HG03575 (cell line): ENCODE data around the gene KCTD17.

Source experiments
- ATAC-seq: cut with Tn5 transposase; IDR thresholded peaks from one replicate; pipeline ENCODE4 v1.9.1; 2021; ENCODE audit not compliant: unreplicated experiment, insufficient number of reproducible peaks, low FRiP score; ENCODE audit errors: extremely low read depth

KCTD17 gene

GRCh38 chr22:37089434-37089833 is 37.9 kb downstream of the KCTD17 start:
- no peak for ATAC-seq

GRCh38 chr22:37090920-37091695 is 39.6 kb downstream of the KCTD17 start:
- no peak for ATAC-seq

- no peak for ATAC-seq
Observed at GRCh38 chr22:37091994-37092393, 40.5 kb downstream of the KCTD17 start.

GRCh38 chr22:37092997-37093396 is 41.5 kb downstream of the KCTD17 start:
- no peak for ATAC-seq

- no peak for ATAC-seq
Observed at GRCh38 chr22:37094239-37094638, 42.7 kb downstream of the KCTD17 start.

GRCh38 chr22:37095113-37095512 is 43.6 kb downstream of the KCTD17 start:
- no peak for ATAC-seq

- ATAC-seq: no peak
Observed at GRCh38 chr22:37097346-37097745, 45.8 kb downstream of the KCTD17 start.

GRCh38 chr22:37098976-37099591 is 47.5 kb downstream of the KCTD17 start:
- ATAC-seq: no peak

GRCh38 chr22:37100589-37101127 is 49.1 kb downstream of the KCTD17 start:
- no peak for ATAC-seq

- ATAC-seq: no peak
Observed at GRCh38 chr22:37101311-37102066, 49.9 kb downstream of the KCTD17 start.

GRCh38 chr22:37103151-37103550 is 51.6 kb downstream of the KCTD17 start:
- no peak for ATAC-seq

GRCh38 chr22:37103656-37104452 is 52.3 kb downstream of the KCTD17 start:
- ATAC-seq: no peak

GRCh38 chr22:37105154-37105553 is 53.6 kb downstream of the KCTD17 start:
- no peak for ATAC-seq

- no peak for ATAC-seq
Observed at GRCh38 chr22:37105990-37106389, 54.4 kb downstream of the KCTD17 start.

GRCh38 chr22:37107816-37108621 is 56.5 kb downstream of the KCTD17 start:
- no peak for ATAC-seq

GRCh38 chr22:37109242-37109917 is 57.8 kb downstream of the KCTD17 start, which contains the start of gene TMPRSS6:
TSS of gene TMPRSS6 (minus strand) at chr22:37109713. CDS start at chr22:37103417, 6,296 bp downstream.
- no peak for ATAC-seq

GRCh38 chr22:37111156-37111717 is 59.7 kb downstream of the KCTD17 start:
- no peak for ATAC-seq
